A673 (cell line): ENCODE measurements around the gene DLGAP5.

Experiments used
- EZH2 ChIP-seq: fragments of 200-600 bp; sonication (generic); IDR thresholded peaks from 2 replicates; pipeline ENCODE4 v1.6.1; 2017; ENCODE audit warnings: borderline replicate concordance, low read depth, mild to moderate bottlenecking, mixed read lengths, antibody characterized with exemption, low read length; ENCODE audit not compliant: poor library complexity, severe bottlenecking
- TF ChIP-seq, protein P1 (sequence below): fragments of 300-800, 200-600 bp; sonication (generic); conservative IDR thresholded peaks from 2 replicates; pipeline ENCODE4 v1.5.1; 2017; ENCODE audit warnings: low read depth, mild to moderate bottlenecking, antibody characterized with exemption, low read length, moderate library complexity, mixed read lengths

- TF ChIP-seq, protein P1, sequence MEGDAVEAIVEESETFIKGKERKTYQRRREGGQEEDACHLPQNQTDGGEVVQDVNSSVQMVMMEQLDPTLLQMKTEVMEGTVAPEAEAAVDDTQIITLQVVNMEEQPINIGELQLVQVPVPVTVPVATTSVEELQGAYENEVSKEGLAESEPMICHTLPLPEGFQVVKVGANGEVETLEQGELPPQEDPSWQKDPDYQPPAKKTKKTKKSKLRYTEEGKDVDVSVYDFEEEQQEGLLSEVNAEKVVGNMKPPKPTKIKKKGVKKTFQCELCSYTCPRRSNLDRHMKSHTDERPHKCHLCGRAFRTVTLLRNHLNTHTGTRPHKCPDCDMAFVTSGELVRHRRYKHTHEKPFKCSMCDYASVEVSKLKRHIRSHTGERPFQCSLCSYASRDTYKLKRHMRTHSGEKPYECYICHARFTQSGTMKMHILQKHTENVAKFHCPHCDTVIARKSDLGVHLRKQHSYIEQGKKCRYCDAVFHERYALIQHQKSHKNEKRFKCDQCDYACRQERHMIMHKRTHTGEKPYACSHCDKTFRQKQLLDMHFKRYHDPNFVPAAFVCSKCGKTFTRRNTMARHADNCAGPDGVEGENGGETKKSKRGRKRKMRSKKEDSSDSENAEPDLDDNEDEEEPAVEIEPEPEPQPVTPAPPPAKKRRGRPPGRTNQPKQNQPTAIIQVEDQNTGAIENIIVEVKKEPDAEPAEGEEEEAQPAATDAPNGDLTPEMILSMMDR = no peak
- no peak for TF ChIP-seq EZH2
Observed at GRCh38 chr14:55115460-55115859, 75.9 kb downstream of the DLGAP5 start.
